ENCODE measurements around the gene EML3.

Gene EML3

DNA sequence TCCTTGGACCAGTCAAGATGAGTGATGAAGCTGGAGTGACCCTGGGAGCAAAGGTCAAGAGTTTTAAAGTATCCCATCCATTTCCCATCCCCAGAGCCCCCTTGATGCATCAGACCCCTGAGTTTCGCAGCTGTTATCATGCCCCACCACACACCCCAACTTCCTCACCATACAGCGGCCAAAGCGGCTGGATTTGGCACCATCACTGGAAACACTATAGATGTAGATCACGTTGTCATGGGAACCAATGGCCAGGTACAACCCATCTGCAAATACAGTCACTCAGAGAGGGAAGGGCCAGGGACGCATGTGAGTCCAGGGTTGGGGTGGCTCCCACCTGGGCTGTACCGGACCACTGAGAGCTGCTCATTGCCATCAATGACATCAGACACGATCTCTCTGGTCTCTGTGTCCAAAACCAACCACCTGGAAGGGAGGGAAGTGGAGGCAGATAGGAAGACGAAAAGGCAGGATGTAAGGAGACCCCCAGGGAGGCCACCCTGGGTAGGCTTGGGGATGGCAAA, 8.7 kb downstream of the EML3 start:
- Histone ChIP-seq H3K9ac (ENCODE audit: low read length) (peak overlapping the region; percentile 97), H3K4me1 (ENCODE audit: control insufficient read depth, insufficient read depth, low read length) (peaks cover 37% of the 10 kb centered on the region), H3K36me3 (ENCODE audit: control insufficient read depth, insufficient read depth, low read length, severe bottlenecking) (peaks cover 43% of the 10 kb centered on the region), H3K9me3 (ENCODE audit: control insufficient read depth, low read length) (no peaks in the 10 kb centered on the region), H3K27me3 (replicated peaks; ENCODE audit: control insufficient read depth, insufficient read depth, low read length) (no peaks in the 10 kb centered on the region), H3K4me3 (ENCODE audit: low read length) (no peak overlapping the region)
- no peak for DNase-seq (ENCODE audit: low read depth)

DNA sequence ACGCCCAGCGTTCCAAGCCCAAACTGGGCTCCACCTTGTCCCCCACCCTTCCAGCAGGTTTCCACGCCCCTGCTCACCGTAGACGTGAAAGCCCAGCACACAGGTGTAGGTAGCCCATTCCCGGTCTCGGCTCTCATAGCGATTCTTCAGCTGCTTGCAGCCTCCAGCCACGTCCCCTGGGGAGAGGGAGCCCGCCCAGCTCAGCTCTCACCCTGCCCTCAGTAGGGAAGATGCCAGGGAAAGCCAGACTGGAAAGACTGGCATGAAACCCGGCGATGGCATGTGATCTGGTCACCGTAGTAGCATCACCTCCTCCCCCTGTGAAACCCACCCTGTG, 9.5 kb downstream of the EML3 start:
- peak overlapping the region; percentile 98 for H3K4me3 ChIP-seq (ENCODE audit: low read length)
- no peak for DNase-seq (ENCODE audit: low read depth)

GRCh38 chr11:62602141-62603071, 10.2 kb downstream of the EML3 start:
- Histone ChIP-seq H3K36me3 (ENCODE audit: control insufficient read depth, insufficient read depth, low read length, severe bottlenecking) (peaks cover 43% of the 10 kb centered on the region), H3K9me3 (ENCODE audit: control insufficient read depth, low read length) (no peaks in the 10 kb centered on the region), H3K4me1 (ENCODE audit: control insufficient read depth, insufficient read depth, low read length) (peaks cover 40% of the 10 kb centered on the region), H3K27me3 (replicated peaks; ENCODE audit: control insufficient read depth, insufficient read depth, low read length) (no peaks in the 10 kb centered on the region), H3K4me3 (ENCODE audit: low read length) (peak overlapping the region; percentile 98), H3K9ac (ENCODE audit: low read length) (peak overlapping the region; percentile 97)
- peak; percentile 84 for DNase-seq (ENCODE audit: low read depth)

More for the DNA sequence above, 9.5 kb downstream of the EML3 start:
- H3K36me3 ChIP-seq (ENCODE audit: control insufficient read depth, insufficient read depth, low read length, severe bottlenecking) = peaks cover 39% of the 10 kb centered on the region
- peak overlapping the region; percentile 97 for H3K9ac ChIP-seq (ENCODE audit: low read length)
- H3K4me1 ChIP-seq (ENCODE audit: control insufficient read depth, insufficient read depth, low read length) = peaks cover 40% of the 10 kb centered on the region
- H3K9me3 ChIP-seq (ENCODE audit: control insufficient read depth, low read length) = no peaks in the 10 kb centered on the region
- H3K27me3 ChIP-seq (replicated peaks; ENCODE audit: control insufficient read depth, insufficient read depth, low read length) = no peaks in the 10 kb centered on the region

DNA sequence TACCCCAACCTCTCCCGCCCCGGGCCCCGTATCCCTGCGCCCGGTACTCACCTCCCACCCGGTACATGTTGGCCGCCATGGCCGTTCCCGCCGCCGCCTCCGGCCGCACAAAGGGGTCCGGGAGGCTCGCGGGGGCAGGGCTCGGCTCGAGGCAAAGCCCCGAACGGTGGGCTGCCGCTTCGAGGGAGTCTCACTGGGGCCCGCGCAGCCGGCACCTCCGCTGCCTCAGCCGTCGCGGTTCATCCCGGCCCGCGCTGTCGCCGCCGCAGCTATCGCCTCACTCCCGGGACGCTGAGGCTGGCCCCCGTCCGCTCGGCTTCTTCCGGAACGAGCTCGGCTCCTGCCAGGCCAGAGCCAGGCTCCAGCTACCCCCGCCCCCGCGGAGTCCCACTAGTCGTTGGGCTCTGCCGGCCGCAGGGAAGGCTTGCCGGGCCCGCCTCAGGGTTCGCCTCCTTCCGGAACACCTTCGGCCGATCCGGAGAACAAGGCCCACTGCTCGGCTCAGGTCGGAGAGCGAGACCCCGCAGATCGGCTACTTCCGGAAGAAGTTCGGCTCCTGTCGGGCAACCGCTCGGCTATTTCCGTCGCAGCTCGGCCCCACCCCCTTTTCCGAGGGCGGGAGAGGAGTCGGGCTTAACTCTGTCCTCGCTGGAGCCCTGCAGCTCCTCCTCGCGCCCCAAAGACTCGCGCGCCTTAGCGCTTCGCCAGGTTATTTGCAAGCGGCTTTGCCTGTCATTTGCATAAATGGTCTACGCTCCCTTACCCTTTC, 11.0 kb downstream of the EML3 start, which contains the start of gene MTA2:
TSS of gene MTA2 (minus strand) at position 494 of the 769 bp plus-strand sequence. CDS start at position 79, 415 bp downstream.
- Histone ChIP-seq H3K9ac (ENCODE audit: low read length) (peak within 1 kb of the TSS; percentile 97), H3K36me3 (ENCODE audit: control insufficient read depth, insufficient read depth, low read length, severe bottlenecking) (peaks cover 46% of the 10 kb centered on the region), H3K9me3 (ENCODE audit: control insufficient read depth, low read length) (no peaks in the 10 kb centered on the region), H3K4me3 (ENCODE audit: low read length) (peak within 1 kb of the TSS; percentile 98), H3K27me3 (replicated peaks; ENCODE audit: control insufficient read depth, insufficient read depth, low read length) (no peaks in the 10 kb centered on the region), H3K4me1 (ENCODE audit: control insufficient read depth, insufficient read depth, low read length) (peaks cover 40% of the 10 kb centered on the region)
- DNase-seq (ENCODE audit: low read depth) = peak; percentile 99

- Histone ChIP-seq H3K9me3 (ENCODE audit: control insufficient read depth, low read length) (no peaks in the 10 kb centered on the region), H3K9ac (ENCODE audit: low read length) (peak overlapping the region; percentile 97), H3K4me1 (ENCODE audit: control insufficient read depth, insufficient read depth, low read length) (peaks cover 40% of the 10 kb centered on the region), H3K4me3 (ENCODE audit: low read length) (peak overlapping the region; percentile 98), H3K27me3 (replicated peaks; ENCODE audit: control insufficient read depth, insufficient read depth, low read length) (no peaks in the 10 kb centered on the region), H3K36me3 (ENCODE audit: control insufficient read depth, insufficient read depth, low read length, severe bottlenecking) (peaks cover 48% of the 10 kb centered on the region)
- DNase-seq (ENCODE audit: low read depth) = peak; percentile 70
These were observed 11.5 kb downstream of the EML3 start for GRCh38 chr11:62601122-62601371.

GRCh38 chr11:62600367-62601121, 12.0 kb downstream of the EML3 start:
- peak overlapping the region; percentile 98 for H3K4me3 ChIP-seq (ENCODE audit: low read length)
- H3K4me1 ChIP-seq (ENCODE audit: control insufficient read depth, insufficient read depth, low read length) = peaks cover 40% of the 10 kb centered on the region
- peak; percentile 21 for DNase-seq (ENCODE audit: low read depth)
- H3K27me3 ChIP-seq (replicated peaks; ENCODE audit: control insufficient read depth, insufficient read depth, low read length) = no peaks in the 10 kb centered on the region
- H3K36me3 ChIP-seq (ENCODE audit: control insufficient read depth, insufficient read depth, low read length, severe bottlenecking) = peaks cover 48% of the 10 kb centered on the region
- no peaks in the 10 kb centered on the region for H3K9me3 ChIP-seq (ENCODE audit: control insufficient read depth, low read length)
- peak overlapping the region; percentile 97 for H3K9ac ChIP-seq (ENCODE audit: low read length)

GRCh38 chr11:62599901-62600300, 12.7 kb downstream of the EML3 start:
- Histone ChIP-seq H3K4me3 (ENCODE audit: low read length) (peak overlapping the region; percentile 98), H3K36me3 (ENCODE audit: control insufficient read depth, insufficient read depth, low read length, severe bottlenecking) (peaks cover 48% of the 10 kb centered on the region)

GRCh38 chr11:62599069-62599696, 13.4 kb downstream of the EML3 start:
- H3K36me3 ChIP-seq (ENCODE audit: control insufficient read depth, insufficient read depth, low read length, severe bottlenecking) = peaks cover 48% of the 10 kb centered on the region
- peak; percentile 97 for DNase-seq (ENCODE audit: low read depth)
- no peaks in the 10 kb centered on the region for H3K27me3 ChIP-seq (replicated peaks; ENCODE audit: control insufficient read depth, insufficient read depth, low read length)

More at GRCh38 chr11:62599901-62600300, 12.7 kb downstream of the EML3 start:
- DNase-seq (ENCODE audit: low read depth) = no peak
- Histone ChIP-seq H3K4me1 (ENCODE audit: control insufficient read depth, insufficient read depth, low read length) (peaks cover 40% of the 10 kb centered on the region), H3K9ac (ENCODE audit: low read length) (peak overlapping the region; percentile 97), H3K27me3 (replicated peaks; ENCODE audit: control insufficient read depth, insufficient read depth, low read length) (no peaks in the 10 kb centered on the region), H3K9me3 (ENCODE audit: control insufficient read depth, low read length) (no peaks in the 10 kb centered on the region)

DNA sequence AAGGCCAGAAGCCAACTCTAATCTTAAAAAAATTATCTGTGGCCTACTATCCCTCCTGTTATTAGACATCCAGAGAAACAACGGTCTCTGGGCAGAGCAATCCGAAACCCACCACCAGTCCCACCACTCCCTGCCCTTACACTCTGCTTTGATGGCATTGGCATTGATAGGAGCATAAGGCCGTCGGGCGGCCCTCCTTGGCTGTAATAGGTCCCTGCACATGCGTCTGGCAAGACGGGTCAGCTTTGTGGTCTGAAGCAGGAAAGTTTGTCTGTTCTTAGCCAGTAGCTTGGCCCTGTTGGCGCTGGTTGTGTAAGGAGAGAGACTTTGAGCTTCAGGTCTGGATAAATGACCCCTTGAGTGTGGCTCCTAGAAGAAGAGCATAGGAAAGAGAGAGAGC, 17.5 kb downstream of the EML3 start:
- Histone ChIP-seq H3K4me3 (ENCODE audit: low read length) (no peak overlapping the region), H3K9me3 (ENCODE audit: control insufficient read depth, low read length) (no peaks in the 10 kb centered on the region), H3K36me3 (ENCODE audit: control insufficient read depth, insufficient read depth, low read length, severe bottlenecking) (peaks cover 58% of the 10 kb centered on the region), H3K4me1 (ENCODE audit: control insufficient read depth, insufficient read depth, low read length) (peaks cover 26% of the 10 kb centered on the region), H3K27me3 (replicated peaks; ENCODE audit: control insufficient read depth, insufficient read depth, low read length) (no peaks in the 10 kb centered on the region), H3K9ac (ENCODE audit: low read length) (no peak overlapping the region)
- no peak for DNase-seq (ENCODE audit: low read depth)

More at GRCh38 chr11:62599069-62599696, 13.4 kb downstream of the EML3 start:
- peak overlapping the region; percentile 97 for H3K9ac ChIP-seq (ENCODE audit: low read length)
- H3K4me1 ChIP-seq (ENCODE audit: control insufficient read depth, insufficient read depth, low read length) = peaks cover 40% of the 10 kb centered on the region
- no peaks in the 10 kb centered on the region for H3K9me3 ChIP-seq (ENCODE audit: control insufficient read depth, low read length)
- H3K4me3 ChIP-seq (ENCODE audit: low read length) = peak overlapping the region; percentile 98

- Histone ChIP-seq H3K27me3 (replicated peaks; ENCODE audit: control insufficient read depth, insufficient read depth, low read length) (no peaks in the 10 kb centered on the region), H3K4me3 (ENCODE audit: low read length) (no peak overlapping the region), H3K9me3 (ENCODE audit: control insufficient read depth, low read length) (no peaks in the 10 kb centered on the region), H3K9ac (ENCODE audit: low read length) (no peak overlapping the region), H3K4me1 (ENCODE audit: control insufficient read depth, insufficient read depth, low read length) (peaks cover 11% of the 10 kb centered on the region), H3K36me3 (ENCODE audit: control insufficient read depth, insufficient read depth, low read length, severe bottlenecking) (peaks cover 61% of the 10 kb centered on the region)
- peak; percentile 76 for DNase-seq (ENCODE audit: low read depth)
These were observed 19.0 kb downstream of the EML3 start for GRCh38 chr11:62593434-62594044.

All from adipocyte (in vitro differentiated cells).